MCF 10A (cell line): ENCODE measurements around the gene ZC3H12C. TPM values are rescaled to one million over a fixed set of nuclear protein-coding genes. Genes with fewer than 3 reads are reported as not detected.

Experiments used
- BruUV-seq: library from RNA; stranded (reverse); fragments of 400-500 nt; replicated peaks from 2 replicates; lab custom pipeline; 2021; lab: Mats Ljungman, UMichigan
- CTCF ChIA-PET: fragments of 300-600 bp; sonication (Branson Sonifier 250); formaldehyde crosslinking; extraction: SDS; loops from one replicate; lab custom pipeline; 2021; ENCODE audit warnings: antibody characterized with exemption, inconsistent platforms; lab: Yijun Ruan, JAX
- POLR2A ChIA-PET: fragments of 300-600, 350-650 bp; sonication (Branson Sonifier 250); formaldehyde crosslinking; extraction: SDS; loops from one replicate; lab custom pipeline; 2020; ENCODE audit warnings: antibody characterized with exemption, inconsistent platforms; lab: Yijun Ruan, JAX
- DNase-seq: peaks from one replicate; pipeline ENCODE4 v3.0.0-alpha.2; 2018; ENCODE audit not compliant: unreplicated experiment
- H3K27ac Mint-ChIP-seq: one replicate; pipeline ENCODE4 v1.8.0; 2022; ENCODE audit warnings: mild to moderate bottlenecking, low read depth, mixed read lengths; ENCODE audit not compliant: unreplicated experiment
- H3K27me3 Mint-ChIP-seq: one replicate; pipeline ENCODE4 v1.8.0; 2022; ENCODE audit warnings: mixed read lengths; ENCODE audit not compliant: insufficient read depth, unreplicated experiment
- H3K36me3 Mint-ChIP-seq: one replicate; pipeline ENCODE4 v1.8.0; 2022; ENCODE audit warnings: mild to moderate bottlenecking, moderate library complexity, mixed read lengths; ENCODE audit not compliant: insufficient read depth, unreplicated experiment
- H3K4me1 Mint-ChIP-seq: one replicate; pipeline ENCODE4 v1.8.0; 2022; ENCODE audit warnings: mixed read lengths; ENCODE audit not compliant: insufficient read depth, unreplicated experiment
- H3K4me3 Mint-ChIP-seq: one replicate; pipeline ENCODE4 v1.8.0; 2022; ENCODE audit warnings: mild to moderate bottlenecking, moderate library complexity, mixed read lengths; ENCODE audit not compliant: unreplicated experiment
- H3K9me3 Mint-ChIP-seq: one replicate; pipeline ENCODE4 v1.8.0; 2022; ENCODE audit warnings: mixed read lengths; ENCODE audit not compliant: unreplicated experiment
- intact Hi-C: fragments of 100-400 bp; cut with micrococcal nuclease; formaldehyde crosslinking; loops from 2 replicates; pipeline ENCODE4 v1.14.1; 2022
- total RNA-seq: library from RNA; stranded (reverse); gene quantifications from 2 replicates; pipeline ENCODE4 v1.2.3, GENCODE V29; 2022
- TF ChIP-seq, protein P1 (sequence below): fragments of 200-600 bp; IDR thresholded peaks from one replicate; pipeline ENCODE4 v1.8.0; 2022; ENCODE audit warnings: antibody characterized with exemption, mild to moderate bottlenecking; ENCODE audit not compliant: unreplicated experiment

Gene ZC3H12C
- total RNA-seq, 1 experiment from 2014 or later, result 37.7 TPM

DNA sequence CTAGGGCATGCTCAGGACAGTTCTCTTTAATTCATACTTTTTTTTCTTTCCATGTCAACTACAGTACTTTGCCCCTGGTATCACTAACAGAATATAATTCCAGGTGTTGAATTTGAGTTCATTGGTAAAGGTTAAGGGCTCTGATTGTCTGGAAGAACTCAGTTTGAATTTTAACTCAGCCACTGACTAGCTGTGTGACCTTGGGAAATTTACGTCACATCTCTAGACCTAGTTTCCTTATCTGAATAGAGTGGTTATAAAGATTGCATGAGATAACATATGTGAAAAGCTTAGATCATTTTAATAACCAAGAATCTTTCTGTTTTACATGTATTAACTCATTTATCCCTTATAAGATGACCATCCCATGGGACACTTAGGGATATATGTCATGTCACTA is 15.8 kb upstream of the ZC3H12C start:
- Mint-ChIP-seq H3K4me1 (peaks cover 34% of the 10 kb centered on the region), H3K9me3 (no peaks in the 10 kb centered on the region), H3K27me3 (no peaks in the 10 kb centered on the region), H3K4me3 (no peak overlapping the region), H3K27ac (peak overlapping the region; percentile 54), H3K36me3 (no peaks in the 10 kb centered on the region)
- DNase-seq, result no peak
- no TSS peak for BruUV-seq
- TF ChIP-seq, protein P1, sequence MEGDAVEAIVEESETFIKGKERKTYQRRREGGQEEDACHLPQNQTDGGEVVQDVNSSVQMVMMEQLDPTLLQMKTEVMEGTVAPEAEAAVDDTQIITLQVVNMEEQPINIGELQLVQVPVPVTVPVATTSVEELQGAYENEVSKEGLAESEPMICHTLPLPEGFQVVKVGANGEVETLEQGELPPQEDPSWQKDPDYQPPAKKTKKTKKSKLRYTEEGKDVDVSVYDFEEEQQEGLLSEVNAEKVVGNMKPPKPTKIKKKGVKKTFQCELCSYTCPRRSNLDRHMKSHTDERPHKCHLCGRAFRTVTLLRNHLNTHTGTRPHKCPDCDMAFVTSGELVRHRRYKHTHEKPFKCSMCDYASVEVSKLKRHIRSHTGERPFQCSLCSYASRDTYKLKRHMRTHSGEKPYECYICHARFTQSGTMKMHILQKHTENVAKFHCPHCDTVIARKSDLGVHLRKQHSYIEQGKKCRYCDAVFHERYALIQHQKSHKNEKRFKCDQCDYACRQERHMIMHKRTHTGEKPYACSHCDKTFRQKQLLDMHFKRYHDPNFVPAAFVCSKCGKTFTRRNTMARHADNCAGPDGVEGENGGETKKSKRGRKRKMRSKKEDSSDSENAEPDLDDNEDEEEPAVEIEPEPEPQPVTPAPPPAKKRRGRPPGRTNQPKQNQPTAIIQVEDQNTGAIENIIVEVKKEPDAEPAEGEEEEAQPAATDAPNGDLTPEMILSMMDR, result no peak
- ChIA-PET CTCF (interaction anchor here (0.6 to 2.9 kb wide), 8 partner anchors 9 to 133 kb away, joined by 3 to 12 read pairs (median 4); partner anchors contain the start of gene ZC3H12C), POLR2A (interaction anchor here (0.6 to 11.0 kb wide), 19 partner anchors 9 to 1409 kb away, joined by 3 to 197 read pairs (median 3); partner anchors contain the start of genes RDX and ZC3H12C)
- intact Hi-C loops, result no loop called here

DNA sequence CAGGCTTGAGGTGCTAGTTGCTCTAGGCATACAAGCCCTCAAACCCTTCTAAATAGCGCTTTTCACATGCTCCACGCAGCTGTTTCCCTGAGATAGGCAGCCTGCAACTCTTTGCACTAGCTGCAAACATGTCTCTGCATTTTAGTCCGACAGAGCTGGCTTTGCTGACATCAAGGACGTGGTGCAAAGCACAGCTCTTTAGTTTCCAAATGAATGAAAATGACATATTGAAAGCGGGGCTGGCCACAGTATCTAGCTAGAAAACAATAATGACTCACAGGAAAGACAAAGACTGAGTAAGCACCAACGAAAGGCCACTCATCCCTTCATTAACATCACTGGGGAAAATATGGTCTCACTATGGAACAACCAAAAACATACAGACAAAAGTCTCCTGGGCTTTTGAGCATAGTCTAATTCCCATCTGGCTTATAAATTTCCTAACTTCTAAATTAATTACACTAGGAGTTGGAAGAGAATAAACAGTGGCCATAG is 15.3 kb upstream of the ZC3H12C start:
- ChIA-PET POLR2A (interaction anchor here (0.6 to 11.0 kb wide), 20 partner anchors 8 to 219 kb away, joined by 3 to 197 read pairs (median 4); partner anchors contain the start of genes RDX and ZC3H12C), CTCF (interaction anchor here (0.6 to 2.9 kb wide), 10 partner anchors 9 to 299 kb away, joined by 3 to 12 read pairs (median 3); partner anchors contain the start of gene ZC3H12C)
- intact Hi-C loops, result no loop called here
- TF ChIP-seq, protein P1, result no peak
- peak; percentile 64 for DNase-seq
- H3K27me3 Mint-ChIP-seq, result no peaks in the 10 kb centered on the region
- no TSS peak for BruUV-seq
- H3K27ac Mint-ChIP-seq, result peak overlapping the region; percentile 54
- no peaks in the 10 kb centered on the region for H3K36me3 Mint-ChIP-seq
- H3K4me3 Mint-ChIP-seq, result no peak overlapping the region
- no peaks in the 10 kb centered on the region for H3K9me3 Mint-ChIP-seq
- peaks cover 34% of the 10 kb centered on the region for H3K4me1 Mint-ChIP-seq

DNA sequence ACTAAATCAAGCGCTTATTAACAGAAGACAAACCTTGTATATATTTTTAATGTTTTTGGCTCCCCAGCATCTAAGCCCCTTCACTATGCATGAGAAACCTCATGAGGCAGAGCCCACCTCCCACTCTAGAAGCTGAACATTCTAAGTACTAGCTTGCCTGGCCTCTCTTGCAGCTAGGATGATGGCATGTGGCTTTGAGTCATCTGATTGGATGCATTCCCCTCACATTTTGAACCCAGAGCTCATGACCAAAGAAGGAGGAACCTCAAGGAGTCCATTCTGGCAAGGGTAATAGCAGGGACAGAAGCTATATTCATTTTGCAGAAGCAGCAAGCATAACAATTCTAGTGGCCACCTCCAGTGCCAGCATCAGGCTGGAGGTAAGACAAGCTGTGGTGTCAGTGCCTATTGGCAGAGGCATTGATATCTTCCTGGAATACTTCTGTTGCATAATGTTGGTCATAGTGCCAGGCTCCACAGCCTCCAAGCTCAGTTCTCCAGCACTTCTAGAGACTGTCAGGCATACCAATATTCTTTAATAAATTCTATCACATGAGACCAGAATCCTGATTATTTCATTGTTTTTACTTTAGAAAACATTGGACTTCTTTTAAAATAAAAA is 14.2 kb upstream of the ZC3H12C start:
- no peaks in the 10 kb centered on the region for H3K36me3 Mint-ChIP-seq
- POLR2A ChIA-PET, result interaction anchor here (0.5 to 11.0 kb wide), 13 partner anchors 10 to 507 kb away, joined by 3 to 197 read pairs (median 4); partner anchors contain the start of gene ZC3H12C

DNA sequence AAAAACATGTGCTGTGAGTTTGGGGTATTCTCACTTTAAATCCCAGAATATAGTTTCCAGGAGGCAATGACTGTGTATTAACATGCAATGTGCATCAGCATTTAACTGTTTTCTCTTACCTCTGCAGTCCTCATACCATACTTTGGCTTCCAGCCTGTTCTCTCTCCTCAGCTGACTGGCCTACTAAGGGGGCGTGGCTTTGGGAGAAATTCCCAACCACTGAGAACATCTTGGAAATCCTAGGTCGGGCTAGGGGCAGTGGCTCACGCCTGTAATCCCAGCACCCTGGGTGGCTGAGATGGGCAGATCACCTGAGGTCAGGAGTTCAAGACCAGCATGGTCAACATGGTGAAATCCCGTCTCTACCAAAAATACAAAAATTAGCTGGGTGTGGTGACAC is 13.5 kb upstream of the ZC3H12C start:
- H3K4me3 Mint-ChIP-seq, result no peak overlapping the region
- CTCF ChIA-PET, result interaction anchor here (0.8 to 2.9 kb wide), 3 partner anchors 11 to 288 kb away, joined by 3 to 12 read pairs (median 5); no protein-coding TSS in a partner anchor
- H3K27me3 Mint-ChIP-seq, result no peaks in the 10 kb centered on the region
- no TSS peak for BruUV-seq
- H3K4me1 Mint-ChIP-seq, result peaks cover 39% of the 10 kb centered on the region
- no peak for DNase-seq
- POLR2A ChIA-PET, result interaction anchor here (0.6 to 11.0 kb wide), 7 partner anchors 14 to 137 kb away, joined by 3 to 197 read pairs (median 5); partner anchors contain the start of gene ZC3H12C
- H3K9me3 Mint-ChIP-seq, result no peaks in the 10 kb centered on the region
- H3K27ac Mint-ChIP-seq, result no peak overlapping the region
- intact Hi-C loops, result no loop called here
- H3K36me3 Mint-ChIP-seq, result no peaks in the 10 kb centered on the region
- TF ChIP-seq, protein P1, result no peak

More for the DNA sequence above, 14.2 kb upstream of the ZC3H12C start:
- TF ChIP-seq, protein P1, result no peak
- no peaks in the 10 kb centered on the region for H3K9me3 Mint-ChIP-seq
- H3K27me3 Mint-ChIP-seq, result no peaks in the 10 kb centered on the region
- peaks cover 39% of the 10 kb centered on the region for H3K4me1 Mint-ChIP-seq
- intact Hi-C loops, result no loop called here
- DNase-seq, result no peak
- no peak overlapping the region for H3K27ac Mint-ChIP-seq
- H3K4me3 Mint-ChIP-seq, result no peak overlapping the region
- BruUV-seq, result no TSS peak
- CTCF ChIA-PET, result interaction anchor here (0.8 to 2.9 kb wide), 4 partner anchors 10 to 288 kb away, joined by 3 to 12 read pairs (median 4); no protein-coding TSS in a partner anchor
